Loucy (cell line): ENCODE data around the gene ZNF2.

Experiments
- EZH2phosphoT487 ChIP-seq: fragments of 200-600 bp; IDR thresholded peaks from 2 replicates; pipeline ENCODE4 v1.6.1; 2018; ENCODE audit warnings: antibody characterized with exemption, mild to moderate bottlenecking, moderate library complexity, borderline replicate concordance
- TF ChIP-seq, protein P1 (sequence below): fragments of 200-600 bp; sonication (generic); conservative IDR thresholded peaks from 2 replicates; pipeline ENCODE4 v1.5.1; 2014; ENCODE audit warnings: mild to moderate bottlenecking, antibody characterized with exemption, low read length

DNA sequence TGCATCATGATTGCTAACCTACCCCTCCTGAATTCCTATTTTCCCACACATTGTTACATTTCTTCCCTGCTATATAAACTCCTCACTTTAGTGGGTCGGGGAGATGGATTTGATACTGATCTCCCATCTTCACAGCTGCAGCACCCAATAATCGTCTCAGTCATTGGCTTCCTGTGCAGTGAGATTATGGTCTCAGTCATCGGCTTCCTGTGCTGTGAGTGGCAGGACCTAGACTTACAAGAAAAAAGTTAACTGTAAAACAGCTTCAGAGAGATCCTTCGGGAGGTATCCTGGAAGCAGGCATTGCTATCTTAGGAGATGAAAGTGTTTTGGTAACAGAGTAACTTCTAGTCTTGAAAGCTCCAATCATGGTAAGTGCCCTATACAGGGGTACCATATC lies 38.3 kb downstream of the ZNF2 start:
- TF ChIP-seq, protein P1, sequence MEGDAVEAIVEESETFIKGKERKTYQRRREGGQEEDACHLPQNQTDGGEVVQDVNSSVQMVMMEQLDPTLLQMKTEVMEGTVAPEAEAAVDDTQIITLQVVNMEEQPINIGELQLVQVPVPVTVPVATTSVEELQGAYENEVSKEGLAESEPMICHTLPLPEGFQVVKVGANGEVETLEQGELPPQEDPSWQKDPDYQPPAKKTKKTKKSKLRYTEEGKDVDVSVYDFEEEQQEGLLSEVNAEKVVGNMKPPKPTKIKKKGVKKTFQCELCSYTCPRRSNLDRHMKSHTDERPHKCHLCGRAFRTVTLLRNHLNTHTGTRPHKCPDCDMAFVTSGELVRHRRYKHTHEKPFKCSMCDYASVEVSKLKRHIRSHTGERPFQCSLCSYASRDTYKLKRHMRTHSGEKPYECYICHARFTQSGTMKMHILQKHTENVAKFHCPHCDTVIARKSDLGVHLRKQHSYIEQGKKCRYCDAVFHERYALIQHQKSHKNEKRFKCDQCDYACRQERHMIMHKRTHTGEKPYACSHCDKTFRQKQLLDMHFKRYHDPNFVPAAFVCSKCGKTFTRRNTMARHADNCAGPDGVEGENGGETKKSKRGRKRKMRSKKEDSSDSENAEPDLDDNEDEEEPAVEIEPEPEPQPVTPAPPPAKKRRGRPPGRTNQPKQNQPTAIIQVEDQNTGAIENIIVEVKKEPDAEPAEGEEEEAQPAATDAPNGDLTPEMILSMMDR = no peak
- TF ChIP-seq EZH2phosphoT487 = no peak
